ENCODE results near the gene OSBPL10. TPM values are rescaled to one million over a fixed set of nuclear protein-coding genes. Genes with fewer than 3 reads are reported as not detected.

The OSBPL10 gene
- total RNA-seq, 1 donor from 2014 or later, result 27.8 TPM

DNA sequence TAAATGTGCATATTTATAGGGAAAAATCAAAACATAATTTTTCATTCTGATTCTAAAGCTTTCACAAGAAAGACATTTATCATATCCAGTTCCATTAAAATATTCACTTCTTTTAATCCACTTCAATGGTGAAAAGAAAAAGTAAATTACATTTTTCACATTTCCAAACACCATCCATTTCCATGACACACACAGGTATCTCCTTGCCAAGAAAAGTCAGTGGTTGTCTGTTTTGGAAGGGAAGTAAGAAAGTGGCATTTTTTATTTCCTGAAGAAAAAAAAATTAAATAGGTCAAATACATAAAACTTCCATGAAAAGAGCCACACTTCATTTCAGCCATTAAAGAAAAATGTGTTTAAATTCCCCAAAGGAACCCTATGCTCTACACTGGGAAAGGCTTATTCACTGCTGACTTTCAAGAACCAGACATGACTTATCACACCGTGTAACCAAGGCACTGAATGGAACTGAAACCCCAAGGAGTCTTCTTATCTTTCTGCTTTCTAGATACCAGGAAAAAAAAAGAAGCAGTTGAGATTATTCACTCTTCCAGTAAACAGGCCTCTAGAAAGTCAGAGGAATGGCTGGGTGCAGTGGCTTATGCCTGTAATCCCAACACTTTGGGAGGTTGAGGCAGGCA, 44.5 kb downstream of the OSBPL10 start:
- Mint-ChIP-seq H3K4me1 (peaks cover 24% of the 10 kb centered on the region), H3K27me3 (ENCODE audit: low read depth) (no peaks in the 10 kb centered on the region)

DNA sequence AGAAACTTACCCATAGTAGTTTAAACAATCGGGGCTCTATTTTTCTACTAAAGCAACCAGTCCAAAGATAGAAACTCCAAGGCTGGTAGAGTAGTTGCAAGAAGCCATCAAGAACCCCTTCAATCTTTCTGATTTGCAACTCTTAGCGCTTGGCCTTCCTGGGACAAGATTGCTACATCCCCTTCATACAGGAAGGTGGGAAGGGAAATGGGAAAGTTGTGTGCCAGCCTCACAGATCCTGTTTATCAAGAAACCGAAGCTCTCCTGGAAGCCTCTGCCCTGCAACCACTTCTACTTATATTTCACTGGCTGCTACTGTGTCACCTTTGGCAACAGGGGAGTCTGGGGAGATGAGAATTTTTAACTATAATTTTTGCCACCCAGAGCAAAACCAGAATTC, 46.2 kb downstream of the OSBPL10 start:
- Mint-ChIP-seq H3K27ac (no peak overlapping the region), H3K4me3 (no peak overlapping the region), H3K9me3 (no peaks in the 10 kb centered on the region), H3K27me3 (ENCODE audit: low read depth) (no peaks in the 10 kb centered on the region), H3K4me1 (peaks cover 16% of the 10 kb centered on the region), H3K36me3 (no peaks in the 10 kb centered on the region)
- TF ChIP-seq, protein P1, sequence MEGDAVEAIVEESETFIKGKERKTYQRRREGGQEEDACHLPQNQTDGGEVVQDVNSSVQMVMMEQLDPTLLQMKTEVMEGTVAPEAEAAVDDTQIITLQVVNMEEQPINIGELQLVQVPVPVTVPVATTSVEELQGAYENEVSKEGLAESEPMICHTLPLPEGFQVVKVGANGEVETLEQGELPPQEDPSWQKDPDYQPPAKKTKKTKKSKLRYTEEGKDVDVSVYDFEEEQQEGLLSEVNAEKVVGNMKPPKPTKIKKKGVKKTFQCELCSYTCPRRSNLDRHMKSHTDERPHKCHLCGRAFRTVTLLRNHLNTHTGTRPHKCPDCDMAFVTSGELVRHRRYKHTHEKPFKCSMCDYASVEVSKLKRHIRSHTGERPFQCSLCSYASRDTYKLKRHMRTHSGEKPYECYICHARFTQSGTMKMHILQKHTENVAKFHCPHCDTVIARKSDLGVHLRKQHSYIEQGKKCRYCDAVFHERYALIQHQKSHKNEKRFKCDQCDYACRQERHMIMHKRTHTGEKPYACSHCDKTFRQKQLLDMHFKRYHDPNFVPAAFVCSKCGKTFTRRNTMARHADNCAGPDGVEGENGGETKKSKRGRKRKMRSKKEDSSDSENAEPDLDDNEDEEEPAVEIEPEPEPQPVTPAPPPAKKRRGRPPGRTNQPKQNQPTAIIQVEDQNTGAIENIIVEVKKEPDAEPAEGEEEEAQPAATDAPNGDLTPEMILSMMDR (IDR thresholded peaks at IDR 0.05; ENCODE audit: unreplicated experiment), result no peak
- no peak for DNase-seq (ENCODE audit: low spot score in 2 of 2, unreplicated experiment in 2 of 2)

More for the DNA sequence above, 44.5 kb downstream of the OSBPL10 start:
- Mint-ChIP-seq H3K27ac (no peak overlapping the region), H3K9me3 (no peaks in the 10 kb centered on the region), H3K36me3 (no peaks in the 10 kb centered on the region), H3K4me3 (no peak overlapping the region)
- TF ChIP-seq, protein P1 (IDR thresholded peaks at IDR 0.05; ENCODE audit: unreplicated experiment), result no peak
- no peak for DNase-seq (ENCODE audit: low spot score in 2 of 2, unreplicated experiment in 2 of 2)

DNA sequence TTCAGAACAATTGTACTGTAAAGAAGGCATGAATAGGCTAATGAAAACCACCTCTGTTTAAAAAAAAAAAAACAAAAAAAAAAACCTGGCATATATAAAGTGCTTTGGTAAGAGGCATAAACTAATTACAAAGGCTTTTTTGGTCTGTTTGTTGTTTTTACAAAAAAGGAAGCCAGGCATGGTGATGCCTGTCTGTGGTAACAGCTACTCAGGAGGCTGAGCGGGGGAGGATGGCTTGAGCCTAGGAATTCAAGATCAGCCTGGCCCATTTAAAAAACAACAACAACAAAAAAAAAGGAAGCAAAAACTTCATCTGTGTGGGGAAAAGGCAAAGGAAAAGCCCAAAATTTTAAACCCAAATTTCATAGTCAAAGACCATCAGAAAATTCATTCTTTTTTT, 47.0 kb downstream of the OSBPL10 start:
- TF ChIP-seq, protein P1 (IDR thresholded peaks at IDR 0.05; ENCODE audit: unreplicated experiment), result no peak
- Mint-ChIP-seq H3K27me3 (ENCODE audit: low read depth) (no peaks in the 10 kb centered on the region), H3K36me3 (no peaks in the 10 kb centered on the region), H3K9me3 (no peaks in the 10 kb centered on the region), H3K4me1 (peaks cover 16% of the 10 kb centered on the region), H3K4me3 (no peak overlapping the region), H3K27ac (no peak overlapping the region)
- no peak for DNase-seq (ENCODE audit: low spot score in 2 of 2, unreplicated experiment in 2 of 2)

DNA sequence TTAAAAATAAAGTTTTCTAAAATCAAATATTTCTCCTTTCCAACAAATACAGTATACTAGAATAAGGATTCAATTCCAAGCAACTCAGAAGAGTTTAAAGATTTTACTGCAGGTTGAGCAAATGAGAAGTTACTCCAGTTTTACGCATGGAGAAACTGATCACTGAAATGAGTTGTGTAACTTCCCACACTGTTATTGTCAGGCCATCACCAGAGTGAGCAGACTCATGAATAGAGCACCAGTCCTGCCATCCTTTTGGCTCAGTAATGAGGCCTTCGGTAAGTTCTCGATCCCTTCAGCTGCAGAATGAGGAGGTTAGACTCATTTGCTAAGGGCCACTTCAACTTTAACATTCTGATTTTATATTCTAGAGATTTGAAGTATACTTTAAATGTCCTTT, 48.1 kb downstream of the OSBPL10 start:
- DNase-seq (ENCODE audit: low spot score in 2 of 2, unreplicated experiment in 2 of 2), result no peak
- Mint-ChIP-seq H3K36me3 (no peaks in the 10 kb centered on the region), H3K4me3 (no peak overlapping the region), H3K4me1 (peaks cover 16% of the 10 kb centered on the region), H3K27ac (no peak overlapping the region), H3K27me3 (ENCODE audit: low read depth) (no peaks in the 10 kb centered on the region), H3K9me3 (no peaks in the 10 kb centered on the region)
- TF ChIP-seq, protein P1 (IDR thresholded peaks at IDR 0.05; ENCODE audit: unreplicated experiment), result no peak

DNA sequence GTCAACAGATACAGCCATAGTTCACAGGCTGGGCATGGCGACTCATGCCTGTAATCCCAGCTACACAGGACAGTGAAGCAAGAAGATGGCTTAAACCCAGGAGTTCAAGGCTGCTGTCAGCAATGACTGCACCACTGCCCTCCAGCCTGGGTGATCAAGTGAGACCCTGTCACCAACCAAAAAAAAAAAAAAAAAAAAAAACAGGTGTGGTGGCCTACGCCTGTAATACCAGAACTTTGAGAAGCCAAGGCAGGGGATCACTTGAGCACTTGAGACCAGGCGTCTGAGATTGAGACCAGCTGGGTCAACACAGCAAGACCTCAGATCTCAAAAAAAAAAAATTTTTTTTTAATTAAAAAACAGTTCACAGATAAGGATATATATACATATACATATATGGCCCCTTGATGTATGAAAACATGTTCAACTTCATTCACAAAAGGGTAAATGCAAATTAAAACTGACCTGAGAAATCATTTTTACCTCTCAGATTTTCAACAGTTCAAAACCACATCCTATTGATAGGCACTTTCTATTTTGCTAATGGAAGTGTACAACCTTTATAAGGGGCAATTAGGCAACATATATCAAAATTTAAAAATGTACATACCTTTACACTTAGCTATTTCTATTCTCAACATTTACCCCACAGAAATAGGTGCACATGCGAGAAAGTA, 51.1 kb downstream of the OSBPL10 start:
- Mint-ChIP-seq H3K36me3 (no peaks in the 10 kb centered on the region), H3K27ac (no peak overlapping the region), H3K9me3 (no peaks in the 10 kb centered on the region), H3K27me3 (ENCODE audit: low read depth) (no peaks in the 10 kb centered on the region), H3K4me3 (no peak overlapping the region), H3K4me1 (peaks cover 6% of the 10 kb centered on the region)
- TF ChIP-seq, protein P1 (IDR thresholded peaks at IDR 0.05; ENCODE audit: unreplicated experiment), result no peak
- DNase-seq (ENCODE audit: low spot score in 2 of 2, unreplicated experiment in 2 of 2), result no peak

All from mesothelial cell of epicardium (in vitro differentiated cells).